ENCODE data around the gene MTUS2.

MTUS2 gene

DNA sequence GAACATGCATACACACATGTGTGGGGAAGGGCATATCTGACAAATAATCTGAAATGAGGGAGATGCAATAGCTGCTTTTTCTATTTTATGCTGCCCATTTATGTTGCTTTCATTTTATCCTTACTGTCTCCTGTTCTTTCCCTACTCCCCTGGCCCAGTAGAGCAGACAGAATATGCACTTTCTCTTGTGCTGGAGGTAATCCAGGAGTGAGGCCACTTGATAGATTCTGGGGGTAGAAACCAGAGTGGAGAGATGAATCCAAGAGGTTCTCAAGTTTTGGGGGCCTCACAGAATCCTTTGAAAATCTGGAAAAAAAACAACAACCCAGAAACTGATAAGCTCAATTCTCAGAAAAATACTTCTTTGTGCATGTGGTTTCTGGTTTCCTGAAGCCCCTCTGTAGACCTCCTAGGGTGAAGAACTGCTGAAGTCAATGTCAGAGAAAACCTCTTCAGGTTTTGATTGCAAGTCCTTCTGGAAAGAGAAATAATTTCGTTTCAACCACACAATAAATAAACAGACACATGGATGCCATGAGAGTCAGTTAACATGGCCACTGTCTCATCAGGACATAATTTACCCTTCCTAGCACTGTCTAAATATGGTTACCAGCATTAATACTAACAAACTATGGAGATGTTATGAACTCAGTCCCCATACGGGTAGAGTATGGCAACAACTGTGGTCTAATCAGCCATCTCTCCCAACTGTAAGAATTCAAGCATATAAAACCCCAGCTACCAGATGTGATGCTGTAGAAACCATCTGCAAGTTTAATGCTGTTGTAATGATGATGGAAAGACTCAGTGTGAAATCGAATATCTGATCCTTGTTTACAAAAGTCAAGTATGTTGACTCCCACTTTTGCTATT lies 419.8 kb downstream of the MTUS2 start:
- DNase-seq (ENCODE audit: low read depth in 3 of 3) = no peak

- no peak for DNase-seq (ENCODE audit: low read depth in 3 of 3)
Measured at GRCh38 chr13:29254626-29255370, 434.7 kb downstream of the MTUS2 start.

GRCh38 chr13:29255567-29255966 lies 435.4 kb downstream of the MTUS2 start:
- DNase-seq (ENCODE audit: low read depth in 3 of 3) = no peak

GRCh38 chr13:29260684-29261083 lies 440.5 kb downstream of the MTUS2 start:
- DNase-seq (ENCODE audit: low read depth in 3 of 3) = no peak

- DNase-seq (ENCODE audit: low read depth in 3 of 3) = no peak
Measured at GRCh38 chr13:29266261-29266660, 446.1 kb downstream of the MTUS2 start.

- no peak for DNase-seq (ENCODE audit: low read depth in 3 of 3)
Measured at GRCh38 chr13:29266756-29267733, 446.9 kb downstream of the MTUS2 start.

- no peak for DNase-seq (ENCODE audit: low read depth in 3 of 3)
Measured at GRCh38 chr13:29270271-29270985, 450.3 kb downstream of the MTUS2 start.

GRCh38 chr13:29271606-29272005 lies 451.5 kb downstream of the MTUS2 start:
- no peak for DNase-seq (ENCODE audit: low read depth in 3 of 3)

DNA sequence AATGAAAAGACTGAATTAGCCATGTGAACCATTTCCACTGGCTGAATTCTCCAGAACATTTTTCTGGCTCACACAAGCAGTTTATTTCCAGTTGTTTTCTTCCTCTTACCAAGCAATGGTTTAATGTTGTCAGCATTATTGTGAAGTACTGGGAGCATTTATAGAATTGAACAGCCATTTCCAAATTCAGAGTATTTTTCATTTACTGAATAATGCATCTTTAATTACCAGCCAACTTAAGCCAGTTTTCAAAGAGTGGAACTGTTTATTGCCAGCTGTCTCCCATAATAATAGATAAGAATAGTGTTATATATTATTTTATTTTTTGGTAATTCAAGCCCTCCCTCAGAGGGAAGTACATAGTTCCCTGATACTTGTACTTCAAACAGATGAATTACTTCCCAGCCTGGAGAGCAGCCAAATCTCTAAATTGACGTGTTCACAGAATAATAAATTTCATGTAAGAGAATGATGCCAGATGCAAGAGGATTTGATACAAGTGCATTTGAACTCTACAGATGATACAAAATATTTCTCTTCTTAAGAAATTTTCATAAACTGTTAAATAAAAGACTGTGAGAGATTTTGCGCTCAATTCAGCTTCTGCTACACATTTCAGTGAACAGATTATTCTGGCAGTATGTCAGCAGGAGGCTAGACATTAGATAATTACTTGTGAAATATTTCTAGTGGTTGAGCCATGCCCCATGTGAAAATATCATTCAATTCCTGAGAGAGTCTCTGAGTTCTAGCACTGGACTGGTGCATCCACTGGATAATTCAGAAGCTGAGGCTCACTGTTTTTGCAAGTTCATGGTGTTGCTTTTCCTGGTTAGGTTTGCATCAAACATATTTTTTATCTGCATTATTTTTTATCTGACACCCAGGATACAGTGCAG lies 459.5 kb downstream of the MTUS2 start:
- no peak for DNase-seq (ENCODE audit: low read depth in 3 of 3)

GRCh38 chr13:29281932-29282495 lies 461.9 kb downstream of the MTUS2 start:
- DNase-seq (ENCODE audit: low read depth in 3 of 3) = no peak

GRCh38 chr13:29284726-29285125 lies 464.6 kb downstream of the MTUS2 start:
- no peak for DNase-seq (ENCODE audit: low read depth in 3 of 3)

GRCh38 chr13:29287237-29287636 lies 467.1 kb downstream of the MTUS2 start:
- no peak for DNase-seq (ENCODE audit: low read depth in 3 of 3)

DNA sequence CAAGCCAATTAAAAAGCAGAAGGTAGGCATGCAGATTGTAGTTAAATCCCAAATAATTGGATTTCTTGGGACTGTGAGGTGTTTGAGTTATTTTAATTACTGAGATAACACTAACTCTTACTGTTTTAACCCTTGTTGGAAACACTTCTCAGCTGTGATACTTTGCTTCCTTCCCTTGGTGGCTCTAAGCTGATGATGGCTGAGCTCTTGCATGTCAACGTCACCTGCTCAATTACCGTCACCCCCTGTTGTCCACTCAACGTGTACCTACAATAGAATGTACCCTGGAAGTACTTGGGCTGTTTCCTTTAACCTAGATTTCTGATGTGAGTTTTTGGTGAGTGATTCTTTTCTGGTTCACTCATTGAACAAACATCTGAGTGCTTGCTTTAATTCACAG lies 471.9 kb downstream of the MTUS2 start:
- no peak for DNase-seq (ENCODE audit: low read depth in 3 of 3)

DNA sequence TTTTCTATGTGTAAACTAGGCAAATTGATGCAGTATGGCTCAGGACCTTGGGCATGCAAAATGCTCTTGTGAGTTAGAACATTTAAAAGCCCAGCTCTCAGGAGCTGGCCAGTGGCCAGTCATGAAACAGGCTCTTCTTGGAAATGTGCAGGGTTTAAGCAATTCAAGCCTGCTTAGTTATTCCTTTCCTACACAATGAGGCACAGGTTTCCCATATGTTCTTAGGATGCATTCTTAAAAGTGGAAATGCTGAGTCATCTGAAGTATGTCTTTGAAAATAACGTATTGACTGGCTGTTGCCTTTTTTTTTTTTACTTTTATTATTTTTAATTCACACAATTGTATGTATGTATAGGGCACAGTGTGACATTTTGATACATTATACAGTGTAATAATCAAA lies 474.7 kb downstream of the MTUS2 start:
- no peak for DNase-seq (ENCODE audit: low read depth in 3 of 3)

DNA sequence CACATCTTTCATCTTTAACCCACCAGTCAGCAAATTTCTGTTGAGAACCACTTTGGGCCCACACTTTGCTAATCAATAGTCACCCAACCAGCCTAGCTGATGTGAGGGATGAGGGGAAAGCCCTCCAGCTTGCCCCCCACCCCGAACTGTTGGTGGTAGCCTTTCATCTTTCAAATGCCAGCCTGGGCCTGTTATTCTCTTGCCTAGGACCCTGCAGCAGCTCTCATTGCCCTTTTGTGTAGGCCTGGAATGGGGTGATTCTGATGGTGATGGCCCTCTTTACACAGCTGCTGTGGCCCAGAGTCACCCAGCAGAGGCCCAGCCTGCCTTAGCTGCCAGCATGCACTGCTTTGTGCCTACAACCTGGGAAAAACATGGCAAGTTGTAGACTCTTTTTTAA lies 480.9 kb downstream of the MTUS2 start:
- no peak for DNase-seq (ENCODE audit: low read depth in 3 of 3)

DNA sequence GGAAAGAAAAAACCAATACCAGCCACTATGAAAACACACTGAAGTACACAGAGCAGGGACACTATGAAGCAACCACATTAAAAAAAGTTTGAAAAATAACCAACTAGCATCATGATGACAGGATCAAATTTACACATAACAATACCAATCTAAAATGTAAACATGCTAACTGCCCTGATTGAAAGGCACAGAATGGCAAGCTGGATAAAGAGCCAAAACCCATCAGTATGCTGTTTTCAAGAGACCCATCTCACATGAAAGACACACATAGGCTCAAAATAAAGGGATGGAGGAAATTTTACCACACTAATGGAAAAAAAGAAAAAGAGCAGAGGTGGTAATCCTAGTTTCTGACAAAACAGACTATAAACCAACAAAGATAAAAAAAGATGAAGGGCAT lies 484.0 kb downstream of the MTUS2 start:
- DNase-seq (ENCODE audit: low read depth in 3 of 3) = no peak

GRCh38 chr13:29310806-29311205 lies 490.7 kb downstream of the MTUS2 start:
- DNase-seq (ENCODE audit: low read depth in 3 of 3) = no peak

- DNase-seq (ENCODE audit: low read depth in 3 of 3) = no peak
Measured at GRCh38 chr13:29315847-29316246, 495.7 kb downstream of the MTUS2 start.

DNA sequence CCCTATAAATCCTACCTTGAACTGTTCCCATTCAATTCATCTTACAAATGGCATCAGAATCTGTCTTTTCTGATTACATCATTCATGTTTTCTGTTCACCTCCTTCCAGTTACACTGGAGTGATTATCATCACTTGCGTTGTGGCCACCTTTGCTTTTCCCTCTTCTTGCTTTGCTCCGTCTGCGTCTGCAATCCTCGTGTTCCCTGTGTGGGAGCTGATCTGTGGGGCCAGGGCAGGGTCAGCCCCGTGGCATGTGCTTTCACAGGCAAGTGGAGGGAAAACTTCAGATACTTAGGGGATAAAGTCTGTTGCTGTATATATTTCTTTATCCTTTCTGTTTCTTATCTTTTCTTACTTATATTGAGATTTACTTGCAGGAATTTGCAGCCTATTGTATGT lies 497.7 kb downstream of the MTUS2 start:
- DNase-seq (ENCODE audit: low read depth in 3 of 3) = no peak

- no peak for DNase-seq (ENCODE audit: low read depth in 3 of 3)
Measured at GRCh38 chr13:29318741-29319140, 498.6 kb downstream of the MTUS2 start.

Data from stimulated activated CD4-positive, alpha-beta T cell treated with anti-CD3 and anti-CD28 coated beads, TNF-alpha, amount 100 ng/mL, for 24 hours (primary cell).